ENCODE results near the gene CACNA2D3.

Gene CACNA2D3

GRCh38 chr3:54830658-54831057 lies 708.3 kb downstream of the CACNA2D3 start:
- DNase-seq, result peak; percentile 1 to 12

GRCh38 chr3:54831112-54831511 lies 708.8 kb downstream of the CACNA2D3 start:
- DNase-seq, result no peak

- DNase-seq, result no peak
Observed at GRCh38 chr3:54832876-54833275, 710.5 kb downstream of the CACNA2D3 start.

- no peak for DNase-seq
Observed at GRCh38 chr3:54835701-54836100, 713.3 kb downstream of the CACNA2D3 start.

GRCh38 chr3:54836871-54837270 lies 714.5 kb downstream of the CACNA2D3 start:
- no peak for DNase-seq

- DNase-seq, result no peak
Observed at GRCh38 chr3:54837964-54838363, 715.6 kb downstream of the CACNA2D3 start.

GRCh38 chr3:54841471-54841870 lies 719.1 kb downstream of the CACNA2D3 start:
- DNase-seq, result no peak

GRCh38 chr3:54843352-54843751 lies 721.0 kb downstream of the CACNA2D3 start:
- DNase-seq, result no peak

GRCh38 chr3:54844211-54844610 lies 721.9 kb downstream of the CACNA2D3 start:
- no peak for DNase-seq

GRCh38 chr3:54845011-54845410 lies 722.7 kb downstream of the CACNA2D3 start:
- no peak for DNase-seq

- no peak for DNase-seq
Observed at GRCh38 chr3:54845551-54845950, 723.2 kb downstream of the CACNA2D3 start.

GRCh38 chr3:54846119-54846518 lies 723.8 kb downstream of the CACNA2D3 start:
- no peak for DNase-seq

GRCh38 chr3:54847361-54847760 lies 725.0 kb downstream of the CACNA2D3 start:
- no peak for DNase-seq

- DNase-seq, result no peak
Observed at GRCh38 chr3:54849360-54849759, 727.0 kb downstream of the CACNA2D3 start.

- DNase-seq, result no peak
Observed at GRCh38 chr3:54850484-54851018, 728.2 kb downstream of the CACNA2D3 start.

- DNase-seq, result peak; percentile 51 to 58
Observed at GRCh38 chr3:54853573-54854404, 731.4 kb downstream of the CACNA2D3 start.

- DNase-seq, result no peak
Observed at GRCh38 chr3:54856271-54856670, 733.9 kb downstream of the CACNA2D3 start.

- DNase-seq, result no peak
Observed at GRCh38 chr3:54857343-54857742, 735.0 kb downstream of the CACNA2D3 start.

- DNase-seq, result no peak
Observed at GRCh38 chr3:54858093-54858785, 735.9 kb downstream of the CACNA2D3 start.

GRCh38 chr3:54859184-54859583 lies 736.8 kb downstream of the CACNA2D3 start:
- no peak for DNase-seq

- no peak for DNase-seq
Observed at GRCh38 chr3:54861248-54862067, 739.1 kb downstream of the CACNA2D3 start.

- DNase-seq, result no peak
Observed at GRCh38 chr3:54862526-54862925, 740.2 kb downstream of the CACNA2D3 start.

- no peak for DNase-seq
Observed at GRCh38 chr3:54863366-54863765, 741.0 kb downstream of the CACNA2D3 start.
